Gastrocnemius medialis (tissue), 4 donors: ENCODE results near the gene CTTNBP2NL.

ENCODE experiments used
- CTCF ChIP-seq, 5 experiments: fragments of 450-650 bp in 3 of 5; fragments of 200-600 bp in 2 of 5; sonication (generic) in 2 of 5; IDR thresholded peaks in 4 of 5; conservative IDR thresholded peaks in 1 of 5; 1 replicate in 4 of 5; 2 replicates in 1 of 5; pipeline ENCODE4 v1.5.1; 2016 to 2019; ENCODE audit warnings: antibody characterized with exemption in 5 of 5, mild to moderate bottlenecking in 3 of 5, moderate library complexity in 3 of 5
- POLR2A ChIP-seq, 2 donors: fragments of 450-650 bp; IDR thresholded peaks; one replicate each; pipeline ENCODE4 v1.6.1; 2017; ENCODE audit warnings: antibody characterized with exemption in 2 of 2, mild to moderate bottlenecking in 2 of 2, moderate library complexity in 2 of 2

- TF ChIP-seq CTCF (IDR thresholded peaks at IDR 0.05 in 4 of 5, conservative IDR thresholded peaks at IDR 0.05 in 1 of 5) (no peak), POLR2A (IDR thresholded peaks at IDR 0.05) (no peak)
These were observed 61.9 kb downstream of the CTTNBP2NL start for GRCh38 chr1:112457955-112458354.
